Astrocyte of the spinal cord (primary cell): Measurements from ENCODE around the gene AKR1C3.
"Not testable (repeated sequence)": the region's sequence is repeated elsewhere in the genome, so short reads cannot be mapped to it uniquely, and the experiment has no call there.

Experiments used
- DNase-seq: peaks from one replicate; pipeline ENCODE4 v3.0.0; 2011; ENCODE audit warnings: low read depth, low spot score
- H3K4me3 ChIP-seq: 2 replicates; pipeline ENCODE4 v1.5.1; 2011; ENCODE audit warnings: low read depth, mild to moderate bottlenecking, low read length, moderate library complexity
- in situ Hi-C: cut with HindIII; loops from 2 replicates; pipeline ENCODE4 v1.10.0; 2017; ENCODE audit warnings: low sequenced_read_pairs
- TF ChIP-seq, protein P1 (sequence below): IDR thresholded peaks from 2 replicates; pipeline ENCODE4 v1.5.1; 2012; ENCODE audit warnings: low read depth, mild to moderate bottlenecking, low read length, inconsistent platforms

AKR1C3 gene

GRCh38 chr10:5103481-5103880 is 9.3 kb downstream of the AKR1C3 start:
- in situ Hi-C loops, result no loop called here

GRCh38 chr10:5105626-5106025 is 11.4 kb downstream of the AKR1C3 start:
- in situ Hi-C loops, result no loop called here
- DNase-seq, result no peak
- no peak overlapping the region for H3K4me3 ChIP-seq
- TF ChIP-seq, protein P1, sequence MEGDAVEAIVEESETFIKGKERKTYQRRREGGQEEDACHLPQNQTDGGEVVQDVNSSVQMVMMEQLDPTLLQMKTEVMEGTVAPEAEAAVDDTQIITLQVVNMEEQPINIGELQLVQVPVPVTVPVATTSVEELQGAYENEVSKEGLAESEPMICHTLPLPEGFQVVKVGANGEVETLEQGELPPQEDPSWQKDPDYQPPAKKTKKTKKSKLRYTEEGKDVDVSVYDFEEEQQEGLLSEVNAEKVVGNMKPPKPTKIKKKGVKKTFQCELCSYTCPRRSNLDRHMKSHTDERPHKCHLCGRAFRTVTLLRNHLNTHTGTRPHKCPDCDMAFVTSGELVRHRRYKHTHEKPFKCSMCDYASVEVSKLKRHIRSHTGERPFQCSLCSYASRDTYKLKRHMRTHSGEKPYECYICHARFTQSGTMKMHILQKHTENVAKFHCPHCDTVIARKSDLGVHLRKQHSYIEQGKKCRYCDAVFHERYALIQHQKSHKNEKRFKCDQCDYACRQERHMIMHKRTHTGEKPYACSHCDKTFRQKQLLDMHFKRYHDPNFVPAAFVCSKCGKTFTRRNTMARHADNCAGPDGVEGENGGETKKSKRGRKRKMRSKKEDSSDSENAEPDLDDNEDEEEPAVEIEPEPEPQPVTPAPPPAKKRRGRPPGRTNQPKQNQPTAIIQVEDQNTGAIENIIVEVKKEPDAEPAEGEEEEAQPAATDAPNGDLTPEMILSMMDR, result no peak

More at GRCh38 chr10:5103481-5103880, 9.3 kb downstream of the AKR1C3 start:
- H3K4me3 ChIP-seq, result no peak overlapping the region
- TF ChIP-seq, protein P1, result no peak
- DNase-seq, result no peak

DNA sequence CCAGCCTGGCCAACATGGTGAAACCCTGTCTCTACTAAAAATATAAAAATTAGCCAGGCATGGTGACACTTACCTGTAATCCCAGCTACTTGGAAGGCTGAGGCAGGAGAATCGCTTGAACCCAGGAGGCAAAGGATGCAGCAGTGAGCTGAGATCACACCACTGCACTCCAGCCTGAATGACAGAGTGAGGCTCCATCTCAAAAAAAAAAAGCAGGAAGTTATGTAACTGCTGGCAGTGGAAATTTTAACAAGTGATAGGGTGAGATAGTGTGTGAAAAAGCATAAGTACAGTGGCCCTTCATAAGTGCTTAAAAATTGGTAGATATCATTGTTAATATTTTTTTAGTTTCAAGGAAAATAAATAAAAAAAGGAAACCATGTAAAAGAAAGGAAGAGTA is 12.3 kb downstream of the AKR1C3 start:
- TF ChIP-seq, protein P1, result no peak
- H3K4me3 ChIP-seq, result no peak overlapping the region
- DNase-seq, result no peak
- in situ Hi-C loops, result no loop called here

DNA sequence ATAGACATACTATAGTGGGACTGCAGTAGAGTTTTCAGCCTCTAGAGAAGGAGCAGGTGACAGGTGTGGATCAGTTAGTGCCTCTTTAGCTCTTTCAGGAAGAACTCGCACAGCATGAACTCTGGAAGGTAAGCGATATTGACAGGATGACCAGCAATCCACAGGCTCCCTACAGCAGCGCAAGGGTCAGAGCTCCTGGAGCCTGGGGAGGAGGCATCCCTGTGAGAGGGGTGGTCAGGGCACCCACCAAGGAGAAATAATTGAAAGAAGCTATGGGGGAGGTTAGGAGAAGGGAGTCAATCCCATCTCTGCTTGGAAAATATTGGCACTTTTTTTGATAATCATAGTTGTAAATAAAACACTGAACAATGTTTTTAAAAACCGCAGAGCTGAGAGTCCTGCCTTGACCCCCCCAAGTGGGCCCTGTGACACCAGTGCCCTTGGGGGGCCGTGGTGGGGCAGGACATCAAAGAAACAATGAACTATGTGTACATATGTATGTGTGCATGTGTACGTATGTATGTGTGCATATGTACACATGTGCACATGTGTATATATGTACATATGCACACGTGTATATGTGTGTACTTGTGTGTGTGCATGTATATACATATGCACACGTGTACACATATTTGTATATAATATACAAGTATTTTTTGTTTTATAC is 13.8 kb downstream of the AKR1C3 start:
- H3K4me3 ChIP-seq, result no peak overlapping the region
- TF ChIP-seq, protein P1, result no peak
- no peak for DNase-seq
- in situ Hi-C loops, result no loop called here

- no peak for DNase-seq
- TF ChIP-seq, protein P1, result no peak
- no peak overlapping the region for H3K4me3 ChIP-seq
- in situ Hi-C loops, result no loop called here
Observed at GRCh38 chr10:5108658-5109416, 14.6 kb downstream of the AKR1C3 start.

- DNase-seq, result not testable (repeated sequence)
Observed at GRCh38 chr10:5109861-5110260, 15.6 kb downstream of the AKR1C3 start.

DNA sequence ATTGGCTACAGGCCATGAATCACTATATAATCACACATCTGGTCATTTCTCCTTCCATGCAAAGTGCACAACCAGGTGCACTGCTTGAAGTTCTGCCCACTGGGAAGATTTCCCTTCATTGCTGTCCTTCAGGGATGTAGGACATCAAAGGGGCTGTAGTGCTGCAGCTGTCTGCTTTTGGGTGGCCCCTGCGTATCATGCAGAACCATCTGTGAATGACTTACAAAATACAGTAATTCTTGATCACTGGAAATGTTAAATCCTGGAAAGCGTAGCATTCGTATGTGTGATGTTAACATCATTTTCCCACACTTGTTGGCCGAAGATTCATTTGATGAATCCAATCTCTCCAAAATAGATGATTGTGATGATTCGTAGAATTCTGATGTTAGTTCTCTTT is 22.4 kb downstream of the AKR1C3 start:
- DNase-seq, result no peak
- TF ChIP-seq, protein P1, result no peak
- no peak overlapping the region for H3K4me3 ChIP-seq
- in situ Hi-C loops, result no loop called here

More at GRCh38 chr10:5109861-5110260, 15.6 kb downstream of the AKR1C3 start:
- H3K4me3 ChIP-seq, in situ Hi-C loops: not testable (repeated sequence)
